Right lobe of liver (tissue), 6 donors: ENCODE data around the gene NDC1. TPM values are rescaled to one million over a fixed set of nuclear protein-coding genes. Genes with fewer than 3 reads are reported as not detected.

ENCODE experiments used
- ATAC-seq, 4 donors: fragments of 200-7000 bp; cut with Tn5 transposase; one replicate each; pipeline ENCODE4 v1.9.1; 2020; ENCODE audit warnings: mild to moderate bottlenecking in 4 of 4, moderate library complexity in 4 of 4
- DNase-seq, 3 donors: peaks; one replicate each; pipeline ENCODE4 v3.0.0-alpha.2; 2020
- H3K27ac ChIP-seq, 3 donors: fragments of 200-600 bp; one replicate each; pipeline ENCODE4 v1.8.0; 2022
- H3K27me3 ChIP-seq, 2 donors: fragments of 200-600 bp; one replicate each; pipeline ENCODE4 v1.8.0; 2022
- H3K36me3 ChIP-seq, 4 donors: fragments of 200-600 bp; sonication (generic) in 1 of 4; one replicate each; pipeline versions ENCODE4 v1.5.1 to v1.8.0; 2017 to 2022; ENCODE audit warnings: control low read depth in 1 of 4
- H3K4me1 ChIP-seq, 4 donors: fragments of 200-600 bp; sonication (generic) in 1 of 4; one replicate each; pipeline versions ENCODE4 v1.5.1 to v1.8.0; 2017 to 2022; ENCODE audit warnings: control low read depth in 1 of 4
- H3K4me3 ChIP-seq, 3 donors: fragments of 200-600 bp; one replicate each; pipeline ENCODE4 v1.8.0; 2022
- H3K9me3 ChIP-seq, 4 donors: fragments of 200-600 bp; sonication (generic) in 1 of 4; one replicate each; pipeline versions ENCODE4 v1.5.1 to v1.8.0; 2017 to 2022; ENCODE audit warnings: control low read depth in 1 of 4
- POLR2A ChIP-seq: fragments of 450-650 bp; IDR thresholded peaks from one replicate; pipeline ENCODE4 v1.6.1; 2017; ENCODE audit warnings: antibody characterized with exemption, mild to moderate bottlenecking
- WGBS: methylation state at CpG from one replicate; pipeline ENCODE4 v1.1.6; 2018; ENCODE audit warnings: low coverage, low lambda C conversion rate; ENCODE audit not compliant: insufficient coverage; ENCODE audit errors: missing lambda C conversion rate; 5-methylcytosine and 5-hydroxymethylcytosine counted together
- intact Hi-C, 2 donors: fragments of 100-400 bp; cut with DNase I; formaldehyde crosslinking; loops; one replicate each; pipeline versions ENCODE4 v1.11.2 to v1.14.1; 2022
- total RNA-seq, 6 experiments: library from RNA; depleted of rRNA in 2 of 6; stranded (reverse); fragments of >200 nt in 2 of 6; fragmentation: NEBNext Ultra II Directional in 3 of 6; extraction: Animal tissue kit (Norgen Biotek cat#: 25700) in 3 of 6; gene quantifications; one replicate each; pipeline versions ENCODE4 v1.1.0 to v1.2.4, GENCODE V29; 2016 to 2023
- TF ChIP-seq, protein P1 (sequence below), 4 donors: fragments of 200-600 bp in 3 of 4; fragments of 450-650 bp in 1 of 4; IDR thresholded peaks; one replicate each; pipeline versions ENCODE4 v1.5.1 to v1.8.0; 2016 to 2022; ENCODE audit warnings: antibody characterized with exemption in 4 of 4, mild to moderate bottlenecking in 2 of 4
- donor health status: DM: no; HTN: yes; CAD: no.
- donor health status: DM: no; HTN: no; CAD: no.
- donor health status: DM: no; HTN: no; CAD: no.
- donor health status: DM: no; HTN: yes; CAD: no.
- donor health status: DM: no; HTN: yes; CAD: no.

Gene NDC1
- total RNA-seq, 6 experiments from 2014 or later = 4.3 to 10.9 (median 5.7) TPM

DNA sequence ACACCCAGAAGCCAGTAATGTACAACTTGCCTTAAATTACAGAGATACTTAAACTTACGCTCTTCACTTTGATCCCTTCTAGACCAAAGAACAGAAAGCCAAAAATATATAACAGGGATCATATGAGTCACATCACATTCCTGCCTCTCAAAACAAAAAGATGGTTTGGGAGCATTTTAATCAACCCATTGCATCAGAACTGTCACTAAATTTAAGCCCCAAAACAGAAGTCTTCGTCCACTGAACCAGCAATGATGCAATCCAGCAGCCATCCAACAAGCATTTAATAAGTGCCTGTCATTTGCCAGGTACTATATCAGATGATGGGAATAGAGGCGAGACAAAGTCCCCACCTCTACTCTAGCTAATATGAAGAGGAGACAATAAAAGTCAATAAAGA lies 56.4 kb downstream of the NDC1 start:
- TF ChIP-seq, protein P1, sequence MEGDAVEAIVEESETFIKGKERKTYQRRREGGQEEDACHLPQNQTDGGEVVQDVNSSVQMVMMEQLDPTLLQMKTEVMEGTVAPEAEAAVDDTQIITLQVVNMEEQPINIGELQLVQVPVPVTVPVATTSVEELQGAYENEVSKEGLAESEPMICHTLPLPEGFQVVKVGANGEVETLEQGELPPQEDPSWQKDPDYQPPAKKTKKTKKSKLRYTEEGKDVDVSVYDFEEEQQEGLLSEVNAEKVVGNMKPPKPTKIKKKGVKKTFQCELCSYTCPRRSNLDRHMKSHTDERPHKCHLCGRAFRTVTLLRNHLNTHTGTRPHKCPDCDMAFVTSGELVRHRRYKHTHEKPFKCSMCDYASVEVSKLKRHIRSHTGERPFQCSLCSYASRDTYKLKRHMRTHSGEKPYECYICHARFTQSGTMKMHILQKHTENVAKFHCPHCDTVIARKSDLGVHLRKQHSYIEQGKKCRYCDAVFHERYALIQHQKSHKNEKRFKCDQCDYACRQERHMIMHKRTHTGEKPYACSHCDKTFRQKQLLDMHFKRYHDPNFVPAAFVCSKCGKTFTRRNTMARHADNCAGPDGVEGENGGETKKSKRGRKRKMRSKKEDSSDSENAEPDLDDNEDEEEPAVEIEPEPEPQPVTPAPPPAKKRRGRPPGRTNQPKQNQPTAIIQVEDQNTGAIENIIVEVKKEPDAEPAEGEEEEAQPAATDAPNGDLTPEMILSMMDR (IDR thresholded peaks at IDR 0.05) = no peak
- TF ChIP-seq POLR2A = no peak
- Histone ChIP-seq H3K4me1 (no peaks in the 10 kb centered on the region), H3K27ac (no peak overlapping the region), H3K27me3 (no peaks in the 10 kb centered on the region), H3K9me3 (no peaks in the 10 kb centered on the region), H3K36me3 (peaks cover 0 to 5% (median 0%) of the 10 kb centered on the region in 4 donors), H3K4me3 (no peak overlapping the region)
- WGBS = 97% methylated on average over 3 of the region's 3 CpGs
- ATAC-seq (no peak), DNase-seq (no peak)
- intact Hi-C loops = no loop called here

DNA sequence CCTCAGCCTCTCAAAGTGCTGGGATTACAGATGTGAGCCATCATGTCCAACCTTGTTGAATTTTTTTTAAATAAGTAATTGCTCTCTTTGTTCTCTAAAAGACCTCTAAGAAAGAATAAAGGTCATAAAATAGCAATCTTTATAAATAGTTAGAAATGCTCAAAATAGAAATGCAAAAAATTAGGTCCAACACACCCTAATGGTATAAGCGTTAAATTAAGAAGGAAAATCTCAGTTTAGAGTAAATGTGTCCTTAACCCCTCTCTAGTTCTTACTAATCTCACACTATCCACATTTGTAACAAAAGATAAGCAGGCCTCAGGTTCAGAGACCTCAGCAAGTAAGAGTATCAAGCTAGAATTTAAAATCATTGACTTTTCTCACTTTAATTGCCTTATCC lies 60.8 kb downstream of the NDC1 start:
- Histone ChIP-seq H3K27ac (no peak overlapping the region), H3K27me3 (no peaks in the 10 kb centered on the region), H3K4me1 (no peaks in the 10 kb centered on the region), H3K4me3 (no peak overlapping the region), H3K36me3 (no peaks in the 10 kb centered on the region), H3K9me3 (no peaks in the 10 kb centered on the region)
- TF ChIP-seq, protein P1 (IDR thresholded peaks at IDR 0.05) = no peak
- TF ChIP-seq POLR2A = no peak
- intact Hi-C loops = no loop called here
- DNase-seq (no peak), ATAC-seq (no peak)
- 100% methylated on average over 1 of the region's 1 CpG for WGBS

DNA sequence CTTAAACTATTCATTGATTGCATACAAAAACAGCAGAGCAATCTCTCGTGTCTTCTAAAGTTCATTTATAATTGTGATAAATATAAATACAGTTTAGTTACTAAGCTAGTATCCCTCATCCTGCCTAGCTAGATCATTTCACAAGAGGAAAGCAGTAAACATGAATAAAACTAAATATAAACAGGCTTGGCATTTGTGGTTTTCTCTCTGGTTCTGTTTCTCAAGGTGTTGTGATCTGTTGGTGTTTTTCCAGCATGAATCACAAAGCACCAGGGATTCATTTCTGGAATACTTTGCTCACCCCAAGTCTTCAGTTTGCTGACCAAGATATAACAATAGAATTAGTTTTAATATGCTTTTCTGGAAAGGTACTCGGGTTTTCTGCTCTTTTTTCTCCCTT lies 66.4 kb downstream of the NDC1 start:
- TF ChIP-seq, protein P1 (IDR thresholded peaks at IDR 0.05) = no peak
- no peak for TF ChIP-seq POLR2A
- intact Hi-C loops = no loop called here
- H3K4me1 ChIP-seq = no peaks in the 10 kb centered on the region
- DNase-seq (no peak), ATAC-seq (no peak)
- no peak overlapping the region for H3K27ac ChIP-seq
- 82% methylated on average over 2 of the region's 2 CpGs for WGBS
- peaks cover 0 to 4% (median 0%) of the 10 kb centered on the region in 4 donors for H3K36me3 ChIP-seq
- no peaks in the 10 kb centered on the region for H3K9me3 ChIP-seq
- H3K27me3 ChIP-seq = no peaks in the 10 kb centered on the region
- no peak overlapping the region for H3K4me3 ChIP-seq

DNA sequence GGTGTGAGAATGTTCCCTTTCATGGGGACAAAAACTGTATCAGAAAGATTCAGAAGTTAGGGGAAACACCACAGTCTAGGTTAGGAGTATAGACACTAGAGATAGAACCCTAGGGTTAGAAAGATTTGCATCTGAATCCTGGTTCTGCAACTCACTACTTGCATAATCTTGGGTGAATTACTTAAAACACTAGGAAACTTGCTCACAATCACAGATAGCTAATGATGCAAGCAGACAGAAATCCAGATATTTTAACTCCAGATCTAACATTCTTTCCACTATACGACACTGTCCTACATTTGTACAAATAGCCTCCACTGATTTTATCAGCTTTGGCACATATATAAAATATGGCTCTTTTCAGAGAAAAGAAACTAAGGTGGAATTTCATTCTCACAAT lies 68.3 kb downstream of the NDC1 start:
- ATAC-seq = no peak
- Histone ChIP-seq H3K4me3 (no peak overlapping the region), H3K27ac (no peak overlapping the region), H3K9me3 (no peaks in the 10 kb centered on the region), H3K27me3 (no peaks in the 10 kb centered on the region), H3K36me3 (peaks cover 0 to 4% (median 0%) of the 10 kb centered on the region in 4 donors), H3K4me1 (no peaks in the 10 kb centered on the region)
- 92% methylated on average over 1 of the region's 1 CpG for WGBS
- no peak for TF ChIP-seq POLR2A
- TF ChIP-seq, protein P1 (IDR thresholded peaks at IDR 0.05) = no peak
- intact Hi-C loops = no loop called here
- DNase-seq = no peak

DNA sequence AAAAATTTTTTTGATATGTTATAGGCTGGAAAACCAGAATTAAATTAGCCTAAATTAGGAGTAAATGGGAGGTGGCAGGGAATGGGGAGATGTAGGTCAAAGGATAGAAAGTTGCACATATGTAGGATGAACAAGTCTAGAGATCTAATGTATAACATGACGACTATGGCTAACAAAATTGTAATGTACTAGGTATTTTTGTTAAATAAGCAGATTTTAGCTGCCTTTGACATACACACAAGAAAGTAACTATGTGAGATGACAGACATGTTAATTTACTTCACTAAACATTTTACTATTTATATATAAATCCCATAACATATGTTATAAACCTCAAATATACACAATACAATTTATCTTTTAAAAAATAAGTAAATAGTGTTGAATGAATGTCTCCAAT lies 68.9 kb downstream of the NDC1 start:
- no peak for ATAC-seq
- H3K27ac ChIP-seq = no peak overlapping the region
- H3K36me3 ChIP-seq = peaks cover 0 to 4% (median 0%) of the 10 kb centered on the region in 4 donors
- intact Hi-C loops = no loop called here
- no peaks in the 10 kb centered on the region for H3K4me1 ChIP-seq
- no peak overlapping the region for H3K4me3 ChIP-seq
- H3K27me3 ChIP-seq = no peaks in the 10 kb centered on the region
- 100% methylated on average over 1 of the region's 1 CpG for WGBS
- no peak for DNase-seq
- H3K9me3 ChIP-seq = no peaks in the 10 kb centered on the region
- TF ChIP-seq, protein P1 (IDR thresholded peaks at IDR 0.05) = no peak
- no peak for TF ChIP-seq POLR2A
